Right cardiac atrium (tissue), 5 donors: ENCODE data around the gene VPS35L. TPM values are rescaled to one million over a fixed set of nuclear protein-coding genes. Genes with fewer than 3 reads are reported as not detected.

Source experiments
- ATAC-seq, 2 donors: fragments of 200-7000 bp; cut with Tn5 transposase; one replicate each; pipeline versions ENCODE4 v1.8.0 to v1.9.1; 2020; ENCODE audit warnings: moderate library complexity in 2 of 2, mild to moderate bottlenecking in 1 of 2
- DNase-seq, 3 donors: peaks; one replicate each; pipeline ENCODE4 v3.0.0-alpha.2; 2020
- H3K27ac ChIP-seq: one replicate; pipeline ENCODE4 v1.5.1; 2013; ENCODE audit warnings: mild to moderate bottlenecking, low read length, control low read depth, moderate library complexity
- H3K27me3 ChIP-seq: one replicate; pipeline ENCODE4 v1.6.1; 2013; ENCODE audit not compliant: control insufficient read depth, insufficient read depth
- H3K4me1 ChIP-seq: one replicate; pipeline ENCODE4 v1.6.1; 2013; ENCODE audit warnings: low read length; ENCODE audit not compliant: control insufficient read depth, insufficient read depth
- H3K4me3 ChIP-seq: one replicate; pipeline ENCODE4 v1.5.1; 2013; ENCODE audit warnings: low read length, control low read depth
- H3K9me3 ChIP-seq: one replicate; pipeline ENCODE4 v1.6.1; 2013; ENCODE audit warnings: low read length; ENCODE audit not compliant: control insufficient read depth
- WGBS: extraction: QIAGEN DNeasy Blood & Tissue Kit; methylation state at CpG from one replicate; pipeline ENCODE4 v1.1.7; 2013; 5-methylcytosine and 5-hydroxymethylcytosine counted together
- intact Hi-C, 4 donors: fragments of 100-400 bp; cut with DNase I; formaldehyde crosslinking; loops; one replicate each; pipeline versions ENCODE4 v1.11.0 to v1.14.0; 2022 to 2023
- polyA plus RNA-seq: library from polyadenylated mRNA; stranded (reverse); fragments of 200-250 nt; gene quantifications from one replicate; pipeline ENCODE4 v1.2.3, GENCODE V29; 2013
- total RNA-seq, 4 donors: library from RNA; stranded (reverse); fragmentation: NEBNext Ultra II Directional; extraction: Animal tissue kit (Norgen Biotek cat#: 25700); gene quantifications; one replicate each; pipeline ENCODE4 v1.2.1, GENCODE V29; 2021
- donor health status: healthy with polysubstance abuse.
- donor health status: DM: no; HTN: yes; CAD: no.
- donor health status: DM: no; HTN: no; CAD: no.
- donor health status: DM: no; HTN: yes; CAD: no; lungs with severe emphysema.
- donor health status: DM: yes; HTN: yes; CAD: no.

Gene VPS35L
- total and polyA plus RNA-seq, 5 donors, result 19.8 to 40.1 (median 33.1) TPM

GRCh38 chr16:19735074-19735867, 179.8 kb downstream of the VPS35L start:
- H3K4me1 ChIP-seq, result no peaks in the 10 kb centered on the region
- WGBS, result 56% methylated on average over 9 of the region's 9 CpGs
- DNase-seq (peak in 1 of 3 donors; percentile 59), ATAC-seq (peak; percentile 47 to 50)
- H3K4me3 ChIP-seq, result no peak overlapping the region
- no peaks in the 10 kb centered on the region for H3K27me3 ChIP-seq
- H3K27ac ChIP-seq, result no peak overlapping the region
- H3K9me3 ChIP-seq, result no peaks in the 10 kb centered on the region
- intact Hi-C loops, result no loop called here

- no peak overlapping the region for H3K27ac ChIP-seq
- no peak for DNase-seq
- ATAC-seq, result no peak
- no peaks in the 10 kb centered on the region for H3K9me3 ChIP-seq
- intact Hi-C loops, result no loop called here
- no peaks in the 10 kb centered on the region for H3K4me1 ChIP-seq
- no peaks in the 10 kb centered on the region for H3K27me3 ChIP-seq
- WGBS, result 81% methylated on average over 12 of the region's 12 CpGs
- H3K4me3 ChIP-seq, result no peak overlapping the region
Measured at GRCh38 chr16:19737306-19738038, 182.0 kb downstream of the VPS35L start.

GRCh38 chr16:19741354-19741753, 185.9 kb downstream of the VPS35L start:
- ATAC-seq, result no peak
- H3K27me3 ChIP-seq, result no peaks in the 10 kb centered on the region
- DNase-seq, result no peak
- no peak overlapping the region for H3K4me3 ChIP-seq
- no peaks in the 10 kb centered on the region for H3K4me1 ChIP-seq
- intact Hi-C loops, result no loop called here
- no peak overlapping the region for H3K27ac ChIP-seq
- 100% methylated on average over 1 of the region's 1 CpG for WGBS
- H3K9me3 ChIP-seq, result no peaks in the 10 kb centered on the region

GRCh38 chr16:19743816-19744159, 188.3 kb downstream of the VPS35L start:
- intact Hi-C loops, result no loop called here
- Histone ChIP-seq H3K27me3 (no peaks in the 10 kb centered on the region), H3K27ac (no peak overlapping the region), H3K9me3 (no peaks in the 10 kb centered on the region), H3K4me3 (no peak overlapping the region), H3K4me1 (peaks cover 2% of the 10 kb centered on the region)
- ATAC-seq (no peak), DNase-seq (no peak)

GRCh38 chr16:19744670-19745069, 189.2 kb downstream of the VPS35L start:
- no peak for DNase-seq
- intact Hi-C loops, result no loop called here
- ATAC-seq, result no peak
- no peak overlapping the region for H3K27ac ChIP-seq
- no peaks in the 10 kb centered on the region for H3K27me3 ChIP-seq
- no peak overlapping the region for H3K4me3 ChIP-seq
- WGBS, result 72% methylated on average over 3 of the region's 3 CpGs
- no peaks in the 10 kb centered on the region for H3K9me3 ChIP-seq
- H3K4me1 ChIP-seq, result peaks cover 2% of the 10 kb centered on the region

- Histone ChIP-seq H3K4me1 (peaks cover 2% of the 10 kb centered on the region), H3K27me3 (no peaks in the 10 kb centered on the region), H3K27ac (no peak overlapping the region), H3K4me3 (no peak overlapping the region), H3K9me3 (no peaks in the 10 kb centered on the region)
- intact Hi-C loops, result no loop called here
- 93% methylated on average over 9 of the region's 9 CpGs for WGBS
- no peak for DNase-seq
- no peak for ATAC-seq
Measured at GRCh38 chr16:19745286-19746010, 189.9 kb downstream of the VPS35L start.

- Histone ChIP-seq H3K4me1 (peaks cover 2% of the 10 kb centered on the region), H3K9me3 (no peaks in the 10 kb centered on the region), H3K27me3 (no peaks in the 10 kb centered on the region), H3K27ac (no peak overlapping the region), H3K4me3 (no peak overlapping the region)
- no peak for ATAC-seq
- WGBS, result 28% methylated on average over 4 of the region's 4 CpGs
- intact Hi-C loops, result no loop called here
- no peak for DNase-seq
Measured at GRCh38 chr16:19746561-19746960, 191.1 kb downstream of the VPS35L start.

GRCh38 chr16:19748389-19749168, 193.1 kb downstream of the VPS35L start:
- Histone ChIP-seq H3K27ac (no peak overlapping the region), H3K4me3 (no peak overlapping the region), H3K4me1 (peaks cover 2% of the 10 kb centered on the region), H3K9me3 (no peaks in the 10 kb centered on the region), H3K27me3 (no peaks in the 10 kb centered on the region)
- 51% methylated on average over 2 of the region's 2 CpGs for WGBS
- intact Hi-C loops, result no loop called here
- ATAC-seq, result no peak
- no peak for DNase-seq

- 91% methylated on average over 4 of the region's 4 CpGs for WGBS
- no peak for DNase-seq
- intact Hi-C loops, result no loop called here
- Histone ChIP-seq H3K27ac (no peak overlapping the region), H3K4me3 (no peak overlapping the region), H3K4me1 (peaks cover 6% of the 10 kb centered on the region), H3K27me3 (no peaks in the 10 kb centered on the region), H3K9me3 (no peaks in the 10 kb centered on the region)
- no peak for ATAC-seq
Measured at GRCh38 chr16:19749571-19750080, 194.1 kb downstream of the VPS35L start.
